Osteocyte (in vitro differentiated cells): ENCODE measurements around the gene PTPA. TPM values are rescaled to one million over a fixed set of nuclear protein-coding genes. Genes with fewer than 3 reads are reported as not detected.

ENCODE experiments used
- DNase-seq: peaks from one replicate; pipeline ENCODE4 v3.0.0; 2021; ENCODE audit warnings: mixed read lengths; ENCODE audit not compliant: unreplicated experiment; ENCODE audit errors: extremely low spot score
- H3K27ac Mint-ChIP-seq: one replicate; pipeline ENCODE4 v1.8.0; 2021; ENCODE audit warnings: mild to moderate bottlenecking, mixed read lengths; ENCODE audit not compliant: unreplicated experiment
- H3K27me3 Mint-ChIP-seq: one replicate; pipeline ENCODE4 v1.8.0; 2021; ENCODE audit warnings: mixed read lengths; ENCODE audit not compliant: unreplicated experiment
- H3K36me3 Mint-ChIP-seq: one replicate; pipeline ENCODE4 v1.8.0; 2021; ENCODE audit warnings: mixed read lengths; ENCODE audit not compliant: unreplicated experiment
- H3K4me1 Mint-ChIP-seq: one replicate; pipeline ENCODE4 v1.8.0; 2021; ENCODE audit warnings: mixed read lengths; ENCODE audit not compliant: unreplicated experiment
- H3K4me3 Mint-ChIP-seq: one replicate; pipeline ENCODE4 v1.8.0; 2021; ENCODE audit warnings: mild to moderate bottlenecking, moderate library complexity, mixed read lengths; ENCODE audit not compliant: unreplicated experiment
- H3K9me3 Mint-ChIP-seq: one replicate; pipeline ENCODE4 v1.8.0; 2021; ENCODE audit warnings: mixed read lengths; ENCODE audit not compliant: unreplicated experiment
- total RNA-seq: library from RNA; stranded (reverse); gene quantifications from 2 replicates; pipeline ENCODE4 v1.2.1, GENCODE V29; 2021
- TF ChIP-seq, protein P1 (sequence below): fragments of 200-600 bp; sonication (generic); IDR thresholded peaks from 2 replicates; pipeline ENCODE4 v1.5.0; 2021; ENCODE audit warnings: antibody characterized with exemption, mild to moderate bottlenecking, moderate library complexity

The PTPA gene
- total RNA-seq, 1 donor from 2014 or later, result 140 TPM

DNA sequence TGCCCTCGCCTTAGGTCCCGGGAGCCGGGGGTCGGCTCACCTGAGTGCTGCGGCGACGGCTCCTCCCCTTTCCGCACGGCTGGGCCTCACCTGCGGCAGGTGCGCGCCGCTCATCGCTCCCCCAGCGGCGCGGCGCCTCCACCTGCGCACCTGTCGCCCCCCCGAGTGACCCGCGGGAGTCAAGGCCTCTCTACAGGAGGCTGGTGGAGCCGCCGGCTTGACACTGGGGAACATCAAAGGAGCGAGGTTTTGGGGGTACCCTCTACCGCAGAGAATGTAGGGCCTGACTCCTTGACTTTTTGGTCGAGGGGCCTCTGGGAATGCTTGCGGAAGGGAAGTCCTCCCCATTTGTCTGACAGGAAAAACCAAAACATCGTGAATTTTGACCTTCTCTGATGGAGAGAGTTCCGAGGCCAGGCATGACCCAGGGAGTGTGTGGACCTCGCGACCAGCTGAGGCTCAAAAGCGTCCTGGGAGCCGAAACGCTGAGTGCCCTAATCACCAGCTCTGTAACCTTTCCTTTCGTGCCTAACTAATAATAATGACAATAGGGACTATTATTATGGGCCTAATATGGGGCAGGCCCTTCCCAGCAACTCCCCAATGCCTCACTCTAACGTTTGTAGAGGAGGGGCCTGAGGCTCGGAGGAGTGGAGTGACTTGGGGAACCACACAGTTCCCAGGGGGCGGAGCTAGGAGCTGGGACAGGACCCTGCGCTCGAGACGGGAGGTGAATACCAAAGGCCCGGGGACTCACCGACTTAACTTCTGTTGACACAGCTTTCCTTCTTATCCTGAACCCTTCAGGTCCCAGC, 67.6 kb downstream of the PTPA start:
- H3K4me1 Mint-ChIP-seq, result peaks cover 9% of the 10 kb centered on the region
- H3K27ac Mint-ChIP-seq, result no peak overlapping the region
- H3K36me3 Mint-ChIP-seq, result peaks cover 1% of the 10 kb centered on the region
- H3K27me3 Mint-ChIP-seq, result no peaks in the 10 kb centered on the region
- TF ChIP-seq, protein P1, sequence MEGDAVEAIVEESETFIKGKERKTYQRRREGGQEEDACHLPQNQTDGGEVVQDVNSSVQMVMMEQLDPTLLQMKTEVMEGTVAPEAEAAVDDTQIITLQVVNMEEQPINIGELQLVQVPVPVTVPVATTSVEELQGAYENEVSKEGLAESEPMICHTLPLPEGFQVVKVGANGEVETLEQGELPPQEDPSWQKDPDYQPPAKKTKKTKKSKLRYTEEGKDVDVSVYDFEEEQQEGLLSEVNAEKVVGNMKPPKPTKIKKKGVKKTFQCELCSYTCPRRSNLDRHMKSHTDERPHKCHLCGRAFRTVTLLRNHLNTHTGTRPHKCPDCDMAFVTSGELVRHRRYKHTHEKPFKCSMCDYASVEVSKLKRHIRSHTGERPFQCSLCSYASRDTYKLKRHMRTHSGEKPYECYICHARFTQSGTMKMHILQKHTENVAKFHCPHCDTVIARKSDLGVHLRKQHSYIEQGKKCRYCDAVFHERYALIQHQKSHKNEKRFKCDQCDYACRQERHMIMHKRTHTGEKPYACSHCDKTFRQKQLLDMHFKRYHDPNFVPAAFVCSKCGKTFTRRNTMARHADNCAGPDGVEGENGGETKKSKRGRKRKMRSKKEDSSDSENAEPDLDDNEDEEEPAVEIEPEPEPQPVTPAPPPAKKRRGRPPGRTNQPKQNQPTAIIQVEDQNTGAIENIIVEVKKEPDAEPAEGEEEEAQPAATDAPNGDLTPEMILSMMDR, result no peak
- no peak overlapping the region for H3K4me3 Mint-ChIP-seq
- no peak for DNase-seq
- no peaks in the 10 kb centered on the region for H3K9me3 Mint-ChIP-seq

DNA sequence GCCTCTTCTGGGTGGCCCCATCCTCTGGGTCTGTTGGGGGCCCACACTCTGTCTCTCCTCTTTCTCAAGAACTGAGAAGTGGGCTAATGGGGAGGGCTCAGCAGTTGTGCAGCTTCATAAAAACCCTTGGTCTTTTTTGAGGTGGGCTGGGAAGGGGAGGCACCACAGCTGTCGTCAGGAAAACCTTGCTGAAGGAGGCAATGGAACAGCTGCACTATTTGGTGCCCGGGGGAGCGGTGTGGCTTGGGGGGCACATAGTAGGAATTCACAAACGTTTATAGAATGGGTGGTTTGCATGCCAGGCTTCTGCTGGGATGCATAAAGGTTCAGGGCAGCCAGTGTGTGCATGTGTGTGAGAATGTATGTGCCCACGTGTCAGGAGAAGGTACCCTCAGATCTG, 70.0 kb downstream of the PTPA start:
- Mint-ChIP-seq H3K36me3 (peaks cover 1% of the 10 kb centered on the region), H3K9me3 (no peaks in the 10 kb centered on the region), H3K27ac (no peak overlapping the region), H3K27me3 (no peaks in the 10 kb centered on the region), H3K4me3 (no peak overlapping the region), H3K4me1 (peaks cover 2% of the 10 kb centered on the region)
- TF ChIP-seq, protein P1, result no peak
- DNase-seq, result no peak

DNA sequence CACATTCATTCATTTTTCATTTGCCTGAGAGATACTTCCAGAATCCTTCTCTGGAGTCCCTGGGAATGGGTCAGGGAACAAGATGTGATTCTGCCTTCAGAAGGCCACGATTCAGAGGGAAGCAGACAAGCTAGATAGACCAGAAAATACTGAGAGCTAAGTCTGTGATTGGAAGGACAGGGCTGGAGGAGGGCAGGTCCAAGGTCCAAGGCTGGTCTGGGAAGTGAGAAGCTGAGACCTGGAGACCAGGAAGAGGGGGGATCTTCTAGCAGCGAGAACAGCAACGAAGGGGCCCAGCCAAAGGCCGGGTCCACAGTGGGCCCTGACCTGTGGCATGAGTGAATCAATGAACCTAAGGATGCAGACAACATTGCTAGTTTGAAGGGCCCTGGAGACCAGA, 70.9 kb downstream of the PTPA start:
- TF ChIP-seq, protein P1, result no peak
- no peaks in the 10 kb centered on the region for H3K9me3 Mint-ChIP-seq
- DNase-seq, result no peak
- H3K36me3 Mint-ChIP-seq, result no peaks in the 10 kb centered on the region
- H3K27ac Mint-ChIP-seq, result no peak overlapping the region
- no peak overlapping the region for H3K4me3 Mint-ChIP-seq
- peaks cover 2% of the 10 kb centered on the region for H3K4me1 Mint-ChIP-seq
- no peaks in the 10 kb centered on the region for H3K27me3 Mint-ChIP-seq

DNA sequence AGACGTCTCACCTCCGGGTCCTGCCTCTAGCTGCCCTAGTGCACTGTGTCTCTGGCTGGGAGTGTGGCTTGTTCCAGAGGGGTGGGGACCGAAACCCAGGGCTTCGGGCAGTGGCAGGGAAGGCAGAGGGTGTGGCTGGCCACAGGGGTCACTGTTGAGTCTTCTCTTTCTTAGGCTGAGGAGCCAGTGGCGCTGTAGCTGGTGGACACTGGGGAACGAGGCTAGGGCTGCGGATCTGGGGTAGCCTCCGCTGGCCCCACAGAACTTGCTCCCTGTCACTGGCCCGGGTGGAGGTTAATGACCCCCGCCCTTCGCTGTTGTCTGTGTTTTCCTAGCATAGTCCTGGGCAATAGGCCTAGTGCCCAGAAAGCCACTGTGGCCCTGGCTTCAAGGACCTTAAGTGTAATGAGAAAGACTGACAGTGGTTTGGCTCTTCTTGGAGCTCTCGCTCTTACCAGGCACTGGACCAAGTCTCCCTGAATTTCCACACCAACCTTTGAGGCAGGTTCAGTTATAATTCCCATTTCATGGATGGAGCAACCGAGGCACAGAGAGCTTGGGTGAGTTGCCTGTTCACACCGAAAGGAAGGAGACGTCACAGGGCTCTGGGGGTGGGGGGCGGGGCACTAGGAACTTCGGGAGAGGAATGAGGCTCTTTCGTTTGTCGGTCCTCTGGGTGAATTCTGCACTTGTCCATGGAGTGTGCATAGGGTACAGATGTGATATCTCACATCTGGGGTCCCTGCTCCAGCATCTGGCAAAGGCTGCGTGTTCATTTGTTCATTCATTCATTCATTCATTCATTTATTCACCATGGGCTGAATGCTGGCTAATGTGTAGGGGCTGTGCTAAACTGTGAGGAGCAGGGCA, 71.6 kb downstream of the PTPA start:
- Mint-ChIP-seq H3K27me3 (no peaks in the 10 kb centered on the region), H3K4me1 (peaks cover 2% of the 10 kb centered on the region), H3K27ac (no peak overlapping the region), H3K4me3 (no peak overlapping the region), H3K9me3 (no peaks in the 10 kb centered on the region), H3K36me3 (no peaks in the 10 kb centered on the region)
- TF ChIP-seq, protein P1, result peak; percentile 49
- DNase-seq, result no peak
